ENCODE data around the gene FER. TPM values are rescaled to one million over a fixed set of nuclear protein-coding genes. Genes with fewer than 3 reads are reported as not detected.

Gene FER
- total and polyA plus RNA-seq, 2 of the 8 experiments (the other 6 are each of a cell fraction or from before 2014, with no cell fraction given), result 1.3 to 15.8 TPM

DNA sequence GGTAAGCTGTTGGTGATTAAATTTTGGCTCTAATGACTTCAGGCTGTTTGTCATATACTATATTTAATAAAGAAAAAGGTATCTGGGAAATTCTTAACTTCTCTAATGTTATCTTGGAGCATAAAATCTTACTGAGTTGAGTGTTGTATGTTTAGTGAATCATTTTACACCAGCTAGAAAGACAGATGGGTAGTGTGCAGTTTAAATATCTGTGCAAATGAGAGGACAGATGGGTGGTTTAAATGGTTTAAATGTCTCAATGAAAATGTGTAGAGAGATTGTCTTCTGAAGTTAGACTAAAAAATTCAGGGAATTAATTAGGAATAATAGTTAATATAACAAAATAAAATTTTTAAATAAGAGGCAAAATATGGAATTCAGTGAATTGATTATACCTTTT is 114.5 kb downstream of the FER start:
- no peak overlapping the region for H2BK5ac ChIP-seq (ENCODE audit: low read depth, low read length)
- no peaks in the 10 kb centered on the region for H3K9me3 ChIP-seq (ENCODE audit: insufficient read depth in 2 of 2, low read depth in 1 of 2, low read length in 1 of 2)
- no peak overlapping the region for H3K14ac ChIP-seq (ENCODE audit: insufficient read length)
- no peaks in the 10 kb centered on the region for H3K36me3 ChIP-seq (ENCODE audit: control insufficient read depth in 2 of 4, insufficient read depth in 4 of 4, low read length in 3 of 4)
- H4K91ac ChIP-seq (replicated peaks; ENCODE audit: insufficient read length, low read length), result no peak overlapping the region
- no peak overlapping the region for H3K4me2 ChIP-seq (ENCODE audit: insufficient read depth in 1 of 2, low read depth in 2 of 2, low read length in 2 of 2)
- no peak for FAIRE-seq
- no peaks in the 10 kb centered on the region for H3K79me2 ChIP-seq (ENCODE audit: control insufficient read depth in 1 of 2, insufficient read depth in 2 of 2, low read length in 2 of 2)
- no peaks in the 10 kb centered on the region for H3K23me2 ChIP-seq (ENCODE audit: low read depth, low read length)
- no peaks in the 10 kb centered on the region for H3K4me1 ChIP-seq (replicated peaks in 1 of 4; ENCODE audit: control insufficient read depth in 3 of 4, insufficient read depth in 4 of 4, low read length in 3 of 4)
- H3K79me1 ChIP-seq (ENCODE audit: low read depth, low read length), result no peaks in the 10 kb centered on the region
- ChIA-PET CTCF (ENCODE audit: partially characterized antibody) (interaction anchor here (0.6 to 1.5 kb wide), 2 partner anchors 15 to 943 kb away, joined by 3 read pairs; no protein-coding TSS in a partner anchor), POLR2A (ENCODE audit: partially characterized antibody) (no interaction called here)
- H2BK20ac ChIP-seq (ENCODE audit: low read length), result no peak overlapping the region
- H3K18ac ChIP-seq (ENCODE audit: extremely low read depth, low read length), result no peak overlapping the region
- DNase-seq (ENCODE audit: low read depth in 1 of 2, low spot score in 2 of 2), result no peak
- no peak overlapping the region for H2BK12ac ChIP-seq (ENCODE audit: low read depth, low read length)
- no peak overlapping the region for H3K27ac ChIP-seq (ENCODE audit: low read depth, low read length)
- no peaks in the 10 kb centered on the region for H4K20me1 ChIP-seq (replicated peaks in 1 of 2; ENCODE audit: control insufficient read depth in 1 of 2, insufficient read depth in 2 of 2, low read length in 2 of 2)
- H4K5ac ChIP-seq (ENCODE audit: insufficient read length, low read depth, low read length), result no peak overlapping the region
- no peaks in the 10 kb centered on the region for H3K27me3 ChIP-seq (replicated peaks in 1 of 4; ENCODE audit: control insufficient read depth in 3 of 4, extremely low read depth in 1 of 4, insufficient read depth in 3 of 4, low read length in 3 of 4)
- no peak overlapping the region for H4K8ac ChIP-seq (ENCODE audit: extremely low read depth, insufficient read depth, low read length)
- no peak overlapping the region for H2BK15ac ChIP-seq (ENCODE audit: low read length)
- no peak overlapping the region for H2BK120ac ChIP-seq (replicated peaks; ENCODE audit: low read depth, low read length)
- no peak for TF ChIP-seq HDAC2 (IDR thresholded peaks at IDR 0.05; ENCODE audit: borderline replicate concordance in 1 of 2, low read depth in 2 of 2, low read length in 2 of 2)
- no peak for TF ChIP-seq JUND (IDR thresholded peaks at IDR 0.05; ENCODE audit: low read length)
- TF ChIP-seq, protein P1, sequence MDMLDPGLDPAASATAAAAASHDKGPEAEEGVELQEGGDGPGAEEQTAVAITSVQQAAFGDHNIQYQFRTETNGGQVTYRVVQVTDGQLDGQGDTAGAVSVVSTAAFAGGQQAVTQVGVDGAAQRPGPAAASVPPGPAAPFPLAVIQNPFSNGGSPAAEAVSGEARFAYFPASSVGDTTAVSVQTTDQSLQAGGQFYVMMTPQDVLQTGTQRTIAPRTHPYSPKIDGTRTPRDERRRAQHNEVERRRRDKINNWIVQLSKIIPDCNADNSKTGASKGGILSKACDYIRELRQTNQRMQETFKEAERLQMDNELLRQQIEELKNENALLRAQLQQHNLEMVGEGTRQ (IDR thresholded peaks at IDR 0.05; ENCODE audit: low read length), result no peak
- no peak for TF ChIP-seq POLR2AphosphoS5 (IDR thresholded peaks at IDR 0.05; ENCODE audit: low read depth, low read length)
- TF ChIP-seq, protein P2, sequence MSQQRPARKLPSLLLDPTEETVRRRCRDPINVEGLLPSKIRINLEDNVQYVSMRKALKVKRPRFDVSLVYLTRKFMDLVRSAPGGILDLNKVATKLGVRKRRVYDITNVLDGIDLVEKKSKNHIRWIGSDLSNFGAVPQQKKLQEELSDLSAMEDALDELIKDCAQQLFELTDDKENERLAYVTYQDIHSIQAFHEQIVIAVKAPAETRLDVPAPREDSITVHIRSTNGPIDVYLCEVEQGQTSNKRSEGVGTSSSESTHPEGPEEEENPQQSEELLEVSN (IDR thresholded peaks at IDR 0.05), result no peak
- no peak overlapping the region for H3K23ac ChIP-seq (ENCODE audit: insufficient read length)
- no peak overlapping the region for H3K56ac ChIP-seq (replicated peaks; ENCODE audit: insufficient read length, low read depth, low read length)
- H3K9ac ChIP-seq (replicated peaks in 1 of 4; ENCODE audit: extremely low read depth in 1 of 4, low read depth in 3 of 4, low read length in 3 of 4), result no peak overlapping the region
- H2AFZ ChIP-seq (ENCODE audit: low read length), result no peak overlapping the region
- no peak overlapping the region for H3K4ac ChIP-seq (replicated peaks; ENCODE audit: insufficient read length, low read depth, low read length)
- no peak overlapping the region for H3K4me3 ChIP-seq (ENCODE audit: extremely low read depth in 1 of 4, insufficient read depth in 2 of 4, low read depth in 3 of 4, low read length in 4 of 4)
- no peak overlapping the region for H2AK5ac ChIP-seq (ENCODE audit: low read depth, low read length)
